Gastroesophageal sphincter (tissue), 3 donors: Measurements from ENCODE around the gene COTL1.

Experiments
- CTCF ChIP-seq, 4 experiments: fragments of 200-600 bp in 2 of 4; fragments of 450-650 bp in 2 of 4; sonication (generic) in 1 of 4; IDR thresholded peaks; one replicate each; pipeline ENCODE4 v1.5.1; 2017 to 2019; ENCODE audit warnings: antibody characterized with exemption in 4 of 4, mild to moderate bottlenecking in 2 of 4, moderate library complexity in 2 of 4
- EP300 ChIP-seq: sonication (generic); formaldehyde crosslinking; IDR thresholded peaks from one replicate; pipeline ENCODE4 v1.6.1; 2017; ENCODE audit warnings: antibody characterized with exemption, mild to moderate bottlenecking
- POLR2A ChIP-seq, 2 donors: fragments of 450-650 bp; IDR thresholded peaks; one replicate each; pipeline ENCODE4 v1.6.1; 2017; ENCODE audit warnings: antibody characterized with exemption in 2 of 2, mild to moderate bottlenecking in 2 of 2, moderate library complexity in 1 of 2

- TF ChIP-seq CTCF (IDR thresholded peaks at IDR 0.05) (no peak), POLR2A (IDR thresholded peaks at IDR 0.05) (no peak), EP300 (no peak)
Observed at GRCh38 chr16:84649511-84649861, 31.6 kb upstream of the COTL1 start.
